HTR-8/SVneo (cell line): ENCODE measurements around the gene CYP3A5.

Experiments used
- DNase-seq: peaks from one replicate; pipeline ENCODE4 v3.0.0; 2011; ENCODE audit warnings: low spot score, mixed read lengths; ENCODE audit not compliant: insufficient read length
- FAIRE-seq: peaks from 2 replicates; lab custom pipeline; 2011; peaks lifted over from hg19 to GRCh38; lab: Jason Lieb, UNC

The CYP3A5 gene

DNA sequence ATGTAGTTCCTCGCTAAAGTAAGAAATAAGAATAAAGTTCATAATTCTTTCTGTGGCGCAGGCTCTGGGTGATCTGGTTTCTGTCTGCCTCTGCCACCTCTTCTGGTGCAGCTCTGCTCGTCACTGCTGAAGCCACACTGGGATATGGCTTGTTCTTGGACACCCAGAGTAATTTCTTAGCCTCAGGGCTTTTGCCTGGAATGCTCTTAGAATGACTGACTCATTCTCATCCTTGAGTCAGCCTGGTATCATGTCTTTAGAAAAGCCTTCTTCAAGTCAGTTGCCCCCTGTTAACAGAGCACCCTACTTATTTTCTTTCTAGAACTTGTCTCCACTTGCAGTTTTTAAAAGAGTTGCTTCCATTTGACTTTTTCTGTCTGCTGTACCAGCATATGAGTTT is 61.1 kb downstream of the CYP3A5 start:
- FAIRE-seq = no peak

DNA sequence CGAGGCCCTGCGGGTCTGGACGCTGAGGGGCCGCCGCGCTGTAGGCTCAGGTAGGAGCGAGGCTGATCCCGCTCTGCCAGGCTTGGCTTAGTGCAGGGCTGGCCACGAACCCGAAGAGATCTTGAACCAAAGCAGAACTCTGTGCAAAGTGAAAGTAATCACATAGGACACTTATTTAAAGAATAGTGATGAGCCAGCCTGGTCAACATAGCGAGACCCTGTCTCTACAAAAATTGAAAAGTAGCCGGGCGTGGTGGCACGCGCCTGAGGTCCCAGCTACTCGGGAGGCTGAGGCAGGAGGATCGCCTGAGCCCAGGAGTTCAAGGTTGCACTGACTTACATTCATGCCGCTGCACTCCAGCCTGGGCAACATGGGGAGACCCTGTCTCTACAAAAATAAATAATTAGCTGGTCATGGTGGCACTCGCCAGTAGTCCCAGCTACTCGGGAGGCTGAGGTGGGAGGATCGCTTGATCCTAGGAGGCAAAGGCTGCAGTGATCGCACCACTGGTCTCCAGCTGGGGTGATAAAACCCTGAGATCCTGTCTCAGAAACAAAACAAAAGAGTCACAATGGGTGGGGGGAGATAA is 62.5 kb downstream of the CYP3A5 start:
- FAIRE-seq (no peak), DNase-seq (no peak)

More for the DNA sequence above, 61.1 kb downstream of the CYP3A5 start:
- DNase-seq = peak; percentile 35

DNA sequence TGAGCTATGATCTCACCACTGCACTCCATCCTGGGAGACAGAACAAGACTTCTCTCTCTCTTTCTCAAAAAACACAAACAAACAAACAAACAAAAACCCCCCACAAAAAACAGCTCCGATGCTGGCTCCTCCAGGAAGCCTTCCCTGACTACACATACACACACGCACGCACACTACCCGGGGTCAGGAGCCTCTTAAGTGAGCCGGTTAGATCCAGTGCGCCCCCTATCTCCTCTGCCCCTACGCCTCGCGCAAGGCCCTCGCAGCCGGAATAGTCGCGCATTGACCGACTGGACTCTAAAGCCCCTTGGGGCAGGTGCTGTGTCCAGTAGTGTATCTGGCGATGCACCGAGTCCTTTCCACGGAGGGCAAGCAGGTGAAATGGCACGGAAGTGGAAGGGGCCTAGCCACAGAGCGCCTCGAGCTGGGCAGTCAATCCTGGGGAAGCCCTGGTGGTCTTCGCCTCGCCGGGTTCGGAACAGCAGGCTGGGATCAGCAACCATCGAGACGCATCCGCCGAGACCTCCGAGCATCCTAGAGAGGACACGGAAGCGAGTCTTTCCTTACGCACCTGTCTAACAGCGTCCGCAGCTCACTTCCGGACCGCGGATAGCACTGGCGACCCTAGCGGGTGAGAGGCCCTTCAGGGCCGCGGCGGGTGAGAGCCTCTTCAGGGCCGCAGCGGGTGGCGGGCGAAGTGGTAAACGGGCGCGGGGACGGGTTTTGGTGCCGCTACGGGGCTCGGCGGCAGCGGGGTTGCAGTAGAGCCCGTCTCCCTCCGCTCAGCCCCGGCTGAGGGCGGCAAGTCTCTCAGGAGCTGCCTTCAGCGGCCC is 63.2 kb downstream of the CYP3A5 start, which contains the start of gene ZSCAN25:
Gene ZSCAN25, plus strand, starts transcription at position 588 of the 833 bp plus-strand sequence. CDS start 2,661 bp downstream, outside the sequence.
- DNase-seq (peak; percentile 87), FAIRE-seq (peak; percentile 90)

DNA sequence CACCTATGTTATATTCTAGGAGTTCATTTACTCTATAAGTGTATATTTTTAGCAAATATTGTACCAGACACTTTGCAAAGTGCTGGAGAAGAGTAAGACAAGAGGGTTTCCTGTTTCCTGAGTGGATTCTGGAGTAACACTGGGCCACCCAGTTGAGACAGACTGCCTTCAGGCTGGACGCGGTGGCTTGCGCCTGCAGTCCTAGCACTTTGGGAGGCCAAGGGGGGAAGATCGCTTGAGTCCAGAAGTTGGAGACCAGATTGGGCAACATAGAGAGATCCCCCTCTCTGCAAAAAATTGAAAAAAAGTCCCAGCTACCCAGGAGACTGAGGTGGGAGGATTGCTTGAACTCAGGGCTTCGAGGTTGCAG is 63.8 kb downstream of the CYP3A5 start:
- no peak for DNase-seq
- no peak for FAIRE-seq

DNA sequence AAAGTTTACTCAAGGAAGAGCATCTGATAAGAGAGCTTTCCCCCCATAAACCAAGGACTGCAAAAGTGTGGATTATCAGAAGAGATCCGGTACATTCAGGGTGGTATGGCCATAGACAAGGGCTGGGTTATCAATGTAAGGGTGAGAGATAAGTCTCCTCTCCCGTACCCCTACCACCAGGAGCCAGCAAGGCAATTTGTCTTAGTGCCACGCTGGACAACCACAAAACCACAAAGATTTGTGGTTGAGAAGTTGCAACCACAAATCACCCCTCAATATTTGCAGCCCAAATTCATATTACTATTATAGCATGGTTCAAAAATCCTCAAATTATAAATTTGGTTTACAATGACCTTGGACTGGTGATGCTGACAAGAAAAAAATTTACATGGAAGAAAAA is 65.3 kb downstream of the CYP3A5 start:
- no peak for FAIRE-seq
- DNase-seq = no peak

DNA sequence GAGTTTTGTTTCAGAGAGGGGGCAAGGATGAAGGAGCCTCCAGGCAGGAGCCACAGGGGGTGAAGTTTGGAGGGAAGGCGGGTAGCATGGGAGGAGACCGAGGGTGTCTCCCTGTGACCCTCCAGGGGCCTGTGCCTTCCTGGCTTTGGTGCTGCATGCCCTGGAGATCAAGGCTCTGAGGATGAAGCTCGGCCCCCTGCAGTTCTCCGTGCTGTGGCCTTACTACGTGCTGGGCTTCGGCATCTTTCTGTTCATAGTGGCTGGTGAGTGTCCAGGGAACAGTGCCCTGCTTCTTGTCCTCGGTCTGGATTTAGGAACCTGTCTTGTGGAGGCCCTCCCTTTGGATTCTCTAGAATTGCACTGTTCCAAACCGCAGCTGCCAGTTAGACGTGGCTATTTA is 72.2 kb downstream of the CYP3A5 start:
- DNase-seq (no peak), FAIRE-seq (no peak)

DNA sequence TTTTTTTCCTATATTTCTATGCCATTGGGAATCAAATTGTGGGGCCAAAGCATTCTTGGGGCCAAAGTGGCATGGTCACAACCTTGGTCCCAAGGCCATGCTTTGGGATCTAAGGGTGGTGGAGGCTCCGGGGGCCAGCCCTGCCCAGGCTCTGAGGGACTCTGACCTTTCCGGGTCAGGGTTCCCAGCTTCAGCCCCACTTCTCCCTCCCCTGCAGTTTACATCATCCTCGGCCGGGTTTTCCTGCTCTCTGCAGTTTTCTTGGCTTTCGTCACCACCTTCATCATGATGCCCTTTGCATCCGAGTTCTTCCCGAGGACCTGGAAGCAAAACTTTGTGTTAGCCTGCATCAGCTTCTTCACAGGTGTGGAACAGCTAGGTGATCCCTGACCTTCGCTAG is 73.3 kb downstream of the CYP3A5 start:
- no peak for FAIRE-seq
- DNase-seq = no peak

DNA sequence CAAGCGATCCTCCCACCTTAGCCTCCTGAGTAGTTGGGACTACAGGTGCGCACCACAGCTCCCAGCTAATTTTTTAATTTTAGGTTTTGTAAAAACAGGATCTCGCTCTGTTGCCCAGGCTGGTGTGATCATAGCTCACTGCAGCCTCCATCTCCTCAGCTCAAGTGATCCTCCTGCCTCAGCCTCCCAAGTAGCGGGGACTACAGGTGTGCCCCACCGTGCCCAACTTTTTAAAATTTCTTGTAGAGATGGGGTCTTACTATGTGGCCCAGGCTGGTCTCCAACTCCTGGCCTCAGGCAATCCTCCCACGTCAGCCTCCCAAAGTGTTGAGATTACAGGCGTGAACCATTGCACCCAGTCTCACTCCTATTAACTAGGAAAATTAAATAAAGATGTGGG is 74.3 kb downstream of the CYP3A5 start:
- DNase-seq (no peak), FAIRE-seq (no peak)

DNA sequence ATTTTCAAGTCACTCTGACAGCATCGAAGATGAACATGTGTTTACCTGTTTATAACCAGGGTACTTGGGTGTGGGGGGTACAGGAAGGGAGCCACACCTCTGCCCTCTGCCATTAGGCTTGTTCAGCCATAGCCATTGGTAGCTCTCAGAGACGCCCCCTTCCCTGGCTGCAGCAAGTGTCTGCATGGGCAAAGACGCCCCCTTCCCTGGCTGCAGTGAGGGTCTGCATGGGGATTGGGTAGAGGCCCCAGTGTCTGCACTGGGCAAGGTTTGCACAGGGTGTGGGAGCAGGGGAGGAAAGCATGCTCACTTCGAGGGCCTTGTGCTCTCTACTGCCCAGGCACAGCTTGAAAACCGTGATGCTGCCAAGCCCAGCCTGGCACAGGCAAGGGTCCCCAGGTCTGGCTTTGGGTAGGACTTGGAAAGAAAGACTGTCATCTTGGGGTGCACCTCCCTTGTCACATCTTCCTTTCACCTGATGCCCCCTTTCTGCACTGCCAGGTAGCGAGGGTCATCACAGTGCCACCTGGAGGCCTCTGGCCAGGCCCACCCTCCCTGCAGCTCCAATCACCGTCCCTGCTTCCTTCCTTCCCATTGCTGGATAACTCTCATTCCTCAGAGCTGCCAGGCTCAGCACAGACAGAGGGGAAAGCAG is 78.0 kb downstream of the CYP3A5 start:
- DNase-seq (no peak), FAIRE-seq (no peak)

DNA sequence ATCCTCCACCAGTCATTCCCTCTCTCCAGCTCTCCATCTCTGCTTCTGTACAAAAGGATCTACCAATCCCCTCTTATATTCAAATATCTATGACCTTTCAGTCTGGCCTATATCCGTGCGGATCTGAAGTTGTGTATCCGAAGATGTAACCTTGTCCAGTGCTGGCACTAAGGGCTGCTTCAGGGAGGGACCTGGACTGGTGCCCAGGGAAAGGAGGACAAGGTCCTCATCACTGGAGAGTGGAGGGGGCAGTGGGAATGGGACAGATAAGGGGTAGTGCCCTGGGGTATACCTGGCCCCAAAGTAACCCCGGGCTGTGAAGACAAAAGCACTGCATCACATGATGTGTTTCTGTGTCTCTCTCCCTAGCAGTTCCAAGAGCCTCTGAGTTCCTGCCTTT is 80.0 kb downstream of the CYP3A5 start:
- no peak for FAIRE-seq

More for the DNA sequence above, 80.0 kb downstream of the CYP3A5 start:
- DNase-seq = no peak
